Smooth muscle cell of the pulmonary artery (primary cell): ENCODE data around the gene GINS1. TPM values are rescaled to one million over a fixed set of nuclear protein-coding genes. Genes with fewer than 3 reads are reported as not detected.

ENCODE experiments used
- total RNA-seq: library from RNA; depleted of rRNA; stranded (reverse); fragments of >200 nt; gene quantifications from 2 replicates; pipeline ENCODE4 v1.2.3, GENCODE V29; 2014

GINS1 gene
- 2.3 and 4.5 TPM in 2 replicates for total RNA-seq

DNA sequence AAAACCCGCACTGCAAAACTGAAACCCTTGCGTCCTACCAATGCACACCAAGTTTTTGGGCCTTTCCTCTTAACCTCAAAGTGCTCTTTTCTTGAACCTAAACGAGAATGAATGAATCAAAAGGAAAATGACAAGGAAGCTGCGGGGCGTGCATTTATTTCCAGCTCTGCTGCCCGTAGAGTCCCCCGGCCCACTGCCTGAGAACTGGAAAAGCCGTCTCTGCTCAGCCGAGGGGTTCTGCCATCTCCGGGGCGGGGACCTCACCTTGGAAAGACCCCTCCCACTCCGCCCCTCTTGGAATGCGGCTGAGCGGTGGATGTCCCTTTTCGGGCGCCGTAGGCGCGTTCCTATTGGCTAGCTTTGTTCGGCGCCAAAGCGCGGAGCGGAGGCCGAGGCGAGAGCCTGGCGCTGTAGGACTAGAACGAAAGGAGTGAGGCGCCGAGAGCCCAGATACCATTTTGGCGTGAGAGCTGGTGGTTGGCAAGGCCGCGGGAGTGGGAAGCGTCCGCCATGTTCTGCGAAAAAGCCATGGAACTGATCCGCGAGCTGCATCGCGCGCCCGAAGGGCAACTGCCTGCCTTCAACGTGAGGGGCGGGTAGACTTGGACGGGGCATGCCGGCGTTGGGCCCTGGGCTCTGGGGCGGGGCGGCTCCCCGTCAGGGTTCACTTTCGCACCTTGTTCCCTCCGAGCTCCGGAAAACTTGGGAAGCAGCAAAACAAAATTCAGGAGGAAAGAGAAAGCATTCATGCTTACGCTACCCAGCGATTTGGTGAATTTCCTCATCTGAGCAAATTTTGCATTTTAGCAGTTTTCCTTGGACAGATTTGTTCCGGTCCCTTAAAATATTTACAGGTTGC, at the start of gene GINS1:
Gene GINS1, plus strand, starts transcription at position 363 of the 859 bp plus-strand sequence. Its CDS starts 148 bp downstream, at position 511.

DNA sequence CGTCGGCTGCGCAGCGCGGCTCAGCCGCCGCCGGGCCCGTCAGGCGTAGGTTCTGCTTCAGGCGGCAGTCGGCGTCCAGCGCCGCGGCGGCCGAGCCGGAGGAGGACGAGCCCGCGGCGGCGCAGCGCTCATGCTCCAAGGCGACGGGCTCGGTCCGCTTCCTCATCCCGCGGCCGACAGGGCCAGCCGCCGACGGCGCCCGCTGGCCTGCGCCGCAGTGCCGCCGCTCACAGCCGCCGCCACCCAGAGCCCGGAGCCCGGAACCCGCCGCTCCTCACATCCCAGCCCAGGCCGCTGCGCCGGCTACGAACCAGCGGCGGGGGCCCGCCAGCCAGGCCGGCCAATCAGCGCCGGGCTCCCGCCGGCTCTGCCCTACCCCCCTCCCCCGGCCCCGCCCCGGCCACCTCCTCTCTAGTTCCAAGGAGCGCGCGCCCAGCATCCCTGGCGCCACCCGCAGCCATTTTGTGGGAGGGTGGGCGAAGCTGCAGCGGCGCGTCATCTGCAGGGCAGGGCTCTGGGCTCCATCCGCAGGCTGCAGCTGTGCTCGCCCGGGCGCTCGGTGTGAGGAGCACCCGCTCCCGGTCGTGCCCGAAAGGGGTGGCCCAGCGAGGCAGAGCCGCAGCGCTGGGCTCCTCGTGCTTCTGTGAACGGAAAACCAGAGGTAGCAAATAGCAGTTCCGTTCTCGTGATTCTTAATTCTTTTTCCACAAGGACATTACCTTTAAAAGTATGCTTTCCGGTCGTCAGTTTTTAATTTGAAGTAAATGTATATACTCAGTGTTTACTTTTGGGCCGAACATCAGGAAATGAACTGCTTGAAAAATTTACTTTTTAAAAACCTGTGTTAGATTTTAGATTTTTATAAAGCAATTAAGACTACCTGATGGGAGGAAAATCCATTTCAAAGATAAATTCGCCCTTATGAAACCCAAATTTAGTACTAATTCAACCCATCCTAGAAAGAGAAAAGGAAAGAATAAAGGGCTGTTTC, 16.6 kb upstream of the GINS1 start, which contains the start of gene ABHD12:
Gene ABHD12, minus strand, starts transcription at position 298 of the 991 bp plus-strand sequence. Its CDS starts 132 bp downstream, at position 166.

Other genes with a start within 250 kb of the GINS1 start
- 60.9 and 89.7 TPM in 2 replicates for gene ENTPD6, start 212.0 kb upstream of the GINS1 start, total RNA-seq
- 123 and 223 TPM in 2 replicates for gene PYGB, start 159.6 kb upstream of the GINS1 start, total RNA-seq
- gene ABHD12, start 16.8 kb upstream of the GINS1 start, total RNA-seq = 50.9 and 52.4 TPM in 2 replicates
- 5.4 and 5.7 TPM in 2 replicates for gene NINL, start 177.9 kb downstream of the GINS1 start, total RNA-seq
- 7.0 and 8.9 TPM in 2 replicates for gene NANP, start 216.3 kb downstream of the GINS1 start, total RNA-seq